B cell (primary cell): Measurements from ENCODE around the gene MTG2. TPM values are rescaled to one million over a fixed set of nuclear protein-coding genes. Genes with fewer than 3 reads are reported as not detected.

Source experiments
- ATAC-seq: fragments of 200-7000 bp; cut with Tn5 transposase; one replicate; pipeline ENCODE4 v1.10.0; 2021; ENCODE audit warnings: low read depth, mild to moderate bottlenecking, moderate number of reproducible peaks, moderate library complexity
- CTCF ChIA-PET: fragments of 350-600 bp; sonication (Branson Sonifier 250); formaldehyde crosslinking; loops from one replicate; lab custom pipeline; 2021; ENCODE audit warnings: antibody characterized with exemption, inconsistent platforms; lab: Charles Lee
- POLR2A ChIA-PET: fragments of 350-600 bp; sonication (Branson Sonifier 250); formaldehyde crosslinking; loops from one replicate; lab custom pipeline; 2021; ENCODE audit warnings: antibody characterized with exemption; lab: Charles Lee
- DNase-seq: peaks from one replicate; pipeline ENCODE4 v3.0.0; 2013
- H2AFZ ChIP-seq: 2 replicates; pipeline ENCODE4 v1.6.1; 2012; ENCODE audit warnings: mild to moderate bottlenecking, low read depth, low read length; ENCODE audit not compliant: insufficient read depth, poor library complexity, severe bottlenecking
- H3K27ac ChIP-seq, 2 donors: 1 replicate in 1 of 2; 2 replicates in 1 of 2; pipeline ENCODE4 v1.5.1; 2012 to 2013; ENCODE audit warnings: low read length in 2 of 2, mild to moderate bottlenecking in 2 of 2, moderate library complexity in 1 of 2
- H3K27me3 ChIP-seq, 4 experiments: fragments of 200-600 bp in 1 of 4; sonication (generic) in 1 of 4; replicated peaks in 1 of 4; 1 replicate in 2 of 4; 2 replicates in 2 of 4; pipeline versions ENCODE4 v1.6.1 to v1.7.0; 2013 to 2016; ENCODE audit warnings: low read length in 3 of 4, mild to moderate bottlenecking in 2 of 4, mixed read lengths in 1 of 4, moderate library complexity in 1 of 4; ENCODE audit not compliant: insufficient read depth in 4 of 4, control insufficient read depth in 3 of 4; ENCODE audit errors: control extremely low read depth in 1 of 4
- H3K36me3 ChIP-seq, 2 experiments: replicated peaks in 1 of 2; 1 replicate in 1 of 2; 2 replicates in 1 of 2; pipeline versions ENCODE4 v1.6.1 to v1.7.1; 2013; ENCODE audit warnings: low read length in 1 of 2; ENCODE audit not compliant: insufficient read depth in 2 of 2, control insufficient read depth in 1 of 2; ENCODE audit errors: control extremely low read depth in 1 of 2, extremely low read depth in 1 of 2
- H3K4me1 ChIP-seq, 2 donors: fragments of 200-600 bp in 1 of 2; sonication (generic) in 1 of 2; 1 replicate in 1 of 2; 2 replicates in 1 of 2; pipeline versions ENCODE4 v1.5.1 to v1.6.1; 2013 to 2017; ENCODE audit warnings: low read length in 2 of 2; ENCODE audit not compliant: control insufficient read depth in 2 of 2, insufficient read depth in 2 of 2
- H3K4me2 ChIP-seq: replicated peaks from 2 replicates; pipeline ENCODE3; 2012; ENCODE audit warnings: mild to moderate bottlenecking, low read depth, low read length; ENCODE audit not compliant: poor library complexity, severe bottlenecking
- H3K4me3 ChIP-seq, 5 experiments: fragments of 200-600 bp in 1 of 5; sonication (generic) in 1 of 5; 1 replicate in 3 of 5; 2 replicates in 2 of 5; pipeline versions ENCODE4 v1.5.1 to v1.7.0; 2011 to 2016; ENCODE audit warnings: low read length in 4 of 5, mild to moderate bottlenecking in 4 of 5, low read depth in 2 of 5, control low read depth in 1 of 5, moderate library complexity in 1 of 5; ENCODE audit not compliant: insufficient read depth in 1 of 5; ENCODE audit errors: control extremely low read depth in 1 of 5, extremely low read depth in 1 of 5
- H3K79me2 ChIP-seq: fragments of 200-600 bp; sonication (generic); one replicate; pipeline ENCODE4 v1.6.0; 2016; ENCODE audit warnings: low read length; ENCODE audit not compliant: control insufficient read depth, insufficient read depth
- H3K9ac ChIP-seq: fragments of 200-600 bp; sonication (generic); 2 replicates; pipeline ENCODE4 v1.6.1; 2017; ENCODE audit warnings: mild to moderate bottlenecking, low read length, moderate library complexity
- H3K9me3 ChIP-seq, 3 donors: one replicate each; pipeline versions ENCODE4 v1.6.1 to v1.7.1; 2013; ENCODE audit warnings: low read length in 2 of 3; ENCODE audit not compliant: control insufficient read depth in 2 of 3, insufficient read depth in 1 of 3; ENCODE audit errors: control extremely low read depth in 1 of 3
- H4K20me1 ChIP-seq: 2 replicates; pipeline ENCODE4 v1.6.0; 2012; ENCODE audit warnings: mild to moderate bottlenecking, low read length; ENCODE audit not compliant: insufficient read depth, control insufficient read depth, poor library complexity, severe bottlenecking
- H3K27ac Mint-ChIP-seq: one replicate; pipeline ENCODE4 v1.8.0; 2021; ENCODE audit warnings: mixed read lengths
- H3K27me3 Mint-ChIP-seq: one replicate; pipeline ENCODE4 v1.8.0; 2021; ENCODE audit warnings: mixed read lengths
- H3K4me1 Mint-ChIP-seq: one replicate; pipeline ENCODE4 v1.8.0; 2021; ENCODE audit warnings: mixed read lengths
- H3K4me3 Mint-ChIP-seq: one replicate; pipeline ENCODE4 v1.8.0; 2021; ENCODE audit warnings: mixed read lengths
- H3K9me3 Mint-ChIP-seq: one replicate; pipeline ENCODE4 v1.8.0; 2022; ENCODE audit warnings: mixed read lengths; ENCODE audit not compliant: insufficient read depth
- CTCF ChIP-seq: fragments of 200-600 bp; IDR thresholded peaks from one replicate; pipeline ENCODE4 v1.8.0; 2022; ENCODE audit warnings: antibody characterized with exemption, mild to moderate bottlenecking
- EZH2 ChIP-seq: IDR thresholded peaks from 2 replicates; pipeline ENCODE4 v1.6.1; 2012; ENCODE audit warnings: borderline replicate concordance, low read depth, mild to moderate bottlenecking, moderate library complexity, low read length; ENCODE audit not compliant: insufficient read depth, poor library complexity, severe bottlenecking
- WGBS: methylation state at CpG from one replicate; pipeline ENCODE4 v1.1.5; 2013; ENCODE audit warnings: missing lambda C conversion rate; ENCODE audit not compliant: insufficient coverage; 5-methylcytosine and 5-hydroxymethylcytosine counted together
- intact Hi-C: fragments of 100-400 bp; cut with micrococcal nuclease; formaldehyde crosslinking; loops from one replicate; pipeline ENCODE4 v1.10.0; 2022
- polyA plus RNA-seq: library from polyadenylated mRNA; depleted of rRNA; stranded (reverse); fragments of >200 nt; gene quantifications from 2 replicates; pipeline ENCODE4 v1.2.3, GENCODE V29; 2012
- total RNA-seq, 2 donors: library from RNA; stranded (reverse); fragments of 120-200 nt in 1 of 2; gene quantifications; 1 replicate in 1 of 2; 2 replicates in 1 of 2; pipeline versions ENCODE4 v1.2.3 to v1.2.4, GENCODE V29; 2013 to 2022

MTG2 gene
- total and polyA plus RNA-seq, 2 donors (not counting 1 experiment from before 2014, with no cell fraction given) = 29.6 to 48.4 TPM

GRCh38 chr20:62211769-62212288 lies 29.0 kb downstream of the MTG2 start:
- no peak overlapping the region for H3K27ac ChIP-seq
- 77% methylated on average over 9 of the region's 9 CpGs for WGBS

GRCh38 chr20:62212299-62212698 lies 29.5 kb downstream of the MTG2 start:
- H4K20me1 ChIP-seq = no peaks in the 10 kb centered on the region
- H3K9me3 ChIP-seq = no peaks in the 10 kb centered on the region
- no peaks in the 10 kb centered on the region for H3K4me1 Mint-ChIP-seq
- no peaks in the 10 kb centered on the region for H3K36me3 ChIP-seq
- TF ChIP-seq EZH2 (no peak), CTCF (no peak)
- H3K79me2 ChIP-seq = no peaks in the 10 kb centered on the region
- no peak for ATAC-seq
- no peak overlapping the region for H3K4me3 ChIP-seq
- intact Hi-C loops = no loop called here
- DNase-seq = no peak
- no peak overlapping the region for H3K4me2 ChIP-seq
- no peaks in the 10 kb centered on the region for H3K9me3 Mint-ChIP-seq
- H3K27ac Mint-ChIP-seq = no peak overlapping the region
- H2AFZ ChIP-seq = no peak overlapping the region
- peaks cover 0 to 48% (median 11%) of the 10 kb centered on the region in 4 experiments for H3K27me3 ChIP-seq
- CTCF ChIA-PET = no interaction called here
- H3K4me1 ChIP-seq = no peaks in the 10 kb centered on the region
- H3K4me3 Mint-ChIP-seq = no peak overlapping the region
- POLR2A ChIA-PET = no interaction called here
- WGBS = 52% methylated on average over 10 of the region's 10 CpGs
- peaks cover 20% of the 10 kb centered on the region for H3K27me3 Mint-ChIP-seq
- no peak overlapping the region for H3K9ac ChIP-seq
- no peak overlapping the region for H3K27ac ChIP-seq

More at GRCh38 chr20:62211769-62212288, 29.0 kb downstream of the MTG2 start:
- Histone ChIP-seq H3K9ac (no peak overlapping the region), H3K9me3 (no peaks in the 10 kb centered on the region), H3K4me3 (no peak overlapping the region), H3K4me1 (no peaks in the 10 kb centered on the region), H3K36me3 (no peaks in the 10 kb centered on the region), H4K20me1 (no peaks in the 10 kb centered on the region), H3K27me3 (peaks cover 0 to 44% (median 11%) of the 10 kb centered on the region in 4 experiments), H2AFZ (no peak overlapping the region), H3K4me2 (no peak overlapping the region), H3K79me2 (no peaks in the 10 kb centered on the region)
- H3K27me3 Mint-ChIP-seq = peaks cover 17% of the 10 kb centered on the region
- H3K27ac Mint-ChIP-seq = no peak overlapping the region
- ChIA-PET POLR2A (no interaction called here), CTCF (interaction anchor here (0.5 kb wide), 1 partner anchor 46 kb away, joined by 3 read pairs; no protein-coding TSS in a partner anchor)
- TF ChIP-seq CTCF = no peak
- TF ChIP-seq EZH2 = no peak
- no peak for DNase-seq
- H3K4me1 Mint-ChIP-seq = no peaks in the 10 kb centered on the region
- intact Hi-C loops = no loop called here
- ATAC-seq = no peak
- H3K9me3 Mint-ChIP-seq = no peaks in the 10 kb centered on the region
- no peak overlapping the region for H3K4me3 Mint-ChIP-seq
